ENCODE data around the gene TNFAIP3.

- TF ChIP-seq POLR2A (IDR thresholded peaks at IDR 0.05): no peak
- TF ChIP-seq CTCF (IDR thresholded peaks at IDR 0.05): no peak
Measured at GRCh38 chr6:137863091-137863797, 3.8 kb upstream of the TNFAIP3 start.
